DOHH2 (cell line): ENCODE data around the gene NEDD4L.

Experiments used
- H3F3A ChIP-seq: fragments of 200-600 bp; sonication (generic), shearing (Covaris generic); 2 replicates; pipeline ENCODE4 v1.6.0; 2016; ENCODE audit warnings: antibody characterized with exemption, mild to moderate bottlenecking; ENCODE audit not compliant: control insufficient read depth, insufficient read depth
- H3K27ac ChIP-seq: fragments of 200-600 bp; sonication (generic); 2 replicates; pipeline ENCODE4 v1.5.1; 2014; ENCODE audit warnings: low read depth, mild to moderate bottlenecking, low read length, moderate library complexity
- H3K27me3 ChIP-seq: fragments of 200-600 bp; sonication (generic); 2 replicates; pipeline ENCODE4 v1.6.1; 2014; ENCODE audit warnings: mild to moderate bottlenecking, low read length, mixed read lengths; ENCODE audit not compliant: control insufficient read depth
- H3K36me3 ChIP-seq: fragments of 200-600 bp; sonication (generic); 2 replicates; pipeline ENCODE4 v1.6.1; 2014; ENCODE audit warnings: mild to moderate bottlenecking, low read length, moderate library complexity, mixed read lengths; ENCODE audit not compliant: control insufficient read depth
- H3K4me1 ChIP-seq: fragments of 200-600 bp; sonication (generic); 2 replicates; pipeline ENCODE4 v1.6.1; 2014; ENCODE audit warnings: mild to moderate bottlenecking, low read length, mixed read lengths; ENCODE audit not compliant: control insufficient read depth
- H3K4me2 ChIP-seq: fragments of 200-600 bp; sonication (generic); 2 replicates; pipeline ENCODE4 v1.6.0; 2014; ENCODE audit warnings: mild to moderate bottlenecking, low read length, moderate library complexity
- H3K4me3 ChIP-seq: fragments of 200-600 bp; sonication (generic); 2 replicates; pipeline ENCODE4 v1.5.1; 2014; ENCODE audit warnings: mild to moderate bottlenecking, low read length, mixed read lengths
- H3K79me2 ChIP-seq: fragments of 200-600 bp; sonication (generic); 2 replicates; pipeline ENCODE4 v1.6.1; 2014; ENCODE audit warnings: mild to moderate bottlenecking, low read length, mixed read lengths; ENCODE audit not compliant: control insufficient read depth
- H3K9me2 ChIP-seq: fragments of 200-600 bp; sonication (generic); replicated peaks from 2 replicates; pipeline ENCODE4 v1.6.1; 2014; ENCODE audit warnings: mild to moderate bottlenecking, low read length, mixed read lengths; ENCODE audit not compliant: control insufficient read depth
- H3K9me3 ChIP-seq: fragments of 200-600 bp; sonication (generic); 2 replicates; pipeline ENCODE4 v1.6.1; 2014; ENCODE audit warnings: antibody characterized with exemption, low read length, mixed read lengths; ENCODE audit not compliant: control insufficient read depth, insufficient read depth
- H4K20me1 ChIP-seq: fragments of 200-600 bp; sonication (generic); 2 replicates; pipeline ENCODE4 v1.6.0; 2014; ENCODE audit warnings: low read depth, mild to moderate bottlenecking, antibody characterized with exemption, low read length, moderate library complexity; ENCODE audit not compliant: control insufficient read depth, insufficient read depth
- EZH2phosphoT487 ChIP-seq: fragments of 200-600 bp; sonication (generic); IDR thresholded peaks from 2 replicates; pipeline ENCODE4 v1.6.1; 2017; ENCODE audit warnings: borderline replicate concordance, mild to moderate bottlenecking, antibody characterized with exemption, low read length, moderate library complexity, mixed read lengths
- TF ChIP-seq, protein P1 (sequence below): fragments of 200-600 bp; sonication (generic); IDR thresholded peaks from one replicate; pipeline ENCODE4 v1.5.1; 2014; ENCODE audit warnings: antibody characterized with exemption, mild to moderate bottlenecking, low read depth, low read length; ENCODE audit not compliant: poor library complexity, severe bottlenecking

Gene NEDD4L

DNA sequence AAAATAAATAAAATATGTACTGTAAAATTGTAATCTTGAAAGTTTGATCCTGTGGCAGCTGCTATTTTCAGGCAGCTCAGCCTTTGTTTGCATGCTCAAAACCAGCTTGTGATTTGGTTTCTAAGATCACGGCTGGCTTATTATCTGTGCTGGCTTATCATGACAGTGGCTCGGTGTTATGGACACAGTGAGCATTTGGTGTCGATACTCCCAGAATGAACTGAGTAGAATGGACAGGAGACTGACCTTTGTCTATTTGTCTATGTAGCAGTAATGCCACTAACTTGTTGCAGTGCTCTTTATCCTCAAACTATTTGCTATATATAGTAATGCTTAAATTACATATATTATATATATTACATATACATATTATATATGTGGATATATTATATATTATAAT is 58.8 kb downstream of the NEDD4L start:
- Histone ChIP-seq H3K36me3 (no peaks in the 10 kb centered on the region), H3K4me3 (no peak overlapping the region), H3K4me2 (0 out of 2 replicates have a peak overlapping the region, but pooled peaks have one; percentile 39), H3K79me2 (peaks cover 79% of the 10 kb centered on the region), H4K20me1 (no peaks in the 10 kb centered on the region), H3K9me2 (no peaks in the 10 kb centered on the region), H3K27ac (no peak overlapping the region), H3F3A (peaks cover 11% of the 10 kb centered on the region), H3K4me1 (peaks cover 77% of the 10 kb centered on the region), H3K9me3 (no peaks in the 10 kb centered on the region), H3K27me3 (no peaks in the 10 kb centered on the region)
- no peak for TF ChIP-seq EZH2phosphoT487
- TF ChIP-seq, protein P1, sequence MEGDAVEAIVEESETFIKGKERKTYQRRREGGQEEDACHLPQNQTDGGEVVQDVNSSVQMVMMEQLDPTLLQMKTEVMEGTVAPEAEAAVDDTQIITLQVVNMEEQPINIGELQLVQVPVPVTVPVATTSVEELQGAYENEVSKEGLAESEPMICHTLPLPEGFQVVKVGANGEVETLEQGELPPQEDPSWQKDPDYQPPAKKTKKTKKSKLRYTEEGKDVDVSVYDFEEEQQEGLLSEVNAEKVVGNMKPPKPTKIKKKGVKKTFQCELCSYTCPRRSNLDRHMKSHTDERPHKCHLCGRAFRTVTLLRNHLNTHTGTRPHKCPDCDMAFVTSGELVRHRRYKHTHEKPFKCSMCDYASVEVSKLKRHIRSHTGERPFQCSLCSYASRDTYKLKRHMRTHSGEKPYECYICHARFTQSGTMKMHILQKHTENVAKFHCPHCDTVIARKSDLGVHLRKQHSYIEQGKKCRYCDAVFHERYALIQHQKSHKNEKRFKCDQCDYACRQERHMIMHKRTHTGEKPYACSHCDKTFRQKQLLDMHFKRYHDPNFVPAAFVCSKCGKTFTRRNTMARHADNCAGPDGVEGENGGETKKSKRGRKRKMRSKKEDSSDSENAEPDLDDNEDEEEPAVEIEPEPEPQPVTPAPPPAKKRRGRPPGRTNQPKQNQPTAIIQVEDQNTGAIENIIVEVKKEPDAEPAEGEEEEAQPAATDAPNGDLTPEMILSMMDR: no peak

DNA sequence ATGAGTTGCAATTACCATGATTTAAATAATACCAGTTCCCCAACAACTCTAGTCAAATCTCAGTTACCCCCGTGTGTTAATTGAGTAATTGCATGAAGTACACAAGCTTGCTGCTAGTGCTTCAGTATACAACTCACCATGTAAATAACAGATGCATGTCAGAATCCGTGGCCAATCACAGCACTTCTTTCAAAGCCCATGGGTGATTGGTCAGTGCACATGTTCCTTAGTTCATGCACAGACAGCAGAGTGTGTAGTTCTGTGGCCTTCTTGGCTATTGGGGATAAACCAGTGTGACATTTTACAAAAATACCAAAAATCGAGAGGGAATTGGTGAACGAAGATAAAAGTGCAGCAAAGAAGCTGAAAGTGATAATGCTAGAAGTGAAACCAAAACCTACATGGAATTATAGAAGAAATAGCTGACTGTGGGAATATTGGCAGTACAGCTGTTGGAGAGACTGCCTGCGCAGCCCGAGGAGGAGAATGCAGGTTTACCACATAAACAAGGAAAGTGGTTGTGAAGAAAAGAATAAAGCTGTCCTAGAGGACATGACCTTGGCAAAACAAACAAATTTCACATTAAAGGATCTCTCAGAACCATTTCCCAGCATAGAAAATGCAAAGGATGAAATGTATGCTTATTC is 59.4 kb downstream of the NEDD4L start:
- no peak overlapping the region for H3K4me3 ChIP-seq
- peak overlapping the region; percentile 22; the same call in 1 of the 2 replicates for H3K4me2 ChIP-seq
- peaks cover 76% of the 10 kb centered on the region for H3K79me2 ChIP-seq
- H3K9me2 ChIP-seq: no peaks in the 10 kb centered on the region
- H3K4me1 ChIP-seq: peaks cover 77% of the 10 kb centered on the region
- TF ChIP-seq, protein P1: no peak
- no peak for TF ChIP-seq EZH2phosphoT487
- H3K27me3 ChIP-seq: no peaks in the 10 kb centered on the region
- H3K36me3 ChIP-seq: no peaks in the 10 kb centered on the region
- H4K20me1 ChIP-seq: no peaks in the 10 kb centered on the region
- H3F3A ChIP-seq: peaks cover 11% of the 10 kb centered on the region
- H3K27ac ChIP-seq: no peak overlapping the region
- H3K9me3 ChIP-seq: no peaks in the 10 kb centered on the region

DNA sequence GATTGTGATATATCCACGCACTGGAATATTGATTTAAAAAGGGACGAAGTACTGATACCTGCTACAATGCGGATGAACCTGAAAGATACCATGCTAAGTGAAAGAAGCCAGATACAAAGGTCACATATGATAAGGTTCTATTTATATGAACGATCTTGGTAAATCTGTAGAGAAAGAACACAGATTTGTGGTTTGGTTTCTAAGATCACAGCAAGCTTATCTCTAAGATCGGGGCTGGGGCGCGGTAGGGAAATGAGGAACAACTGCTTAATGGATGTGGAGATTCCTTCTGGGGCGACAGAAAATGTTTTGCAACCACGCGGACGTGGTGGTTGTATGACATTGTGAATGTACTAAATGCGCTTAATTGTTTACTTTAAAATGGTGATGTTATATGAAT is 60.1 kb downstream of the NEDD4L start:
- Histone ChIP-seq H3K27me3 (no peaks in the 10 kb centered on the region), H3F3A (peaks cover 11% of the 10 kb centered on the region), H3K79me2 (peaks cover 76% of the 10 kb centered on the region), H3K9me2 (no peaks in the 10 kb centered on the region), H3K27ac (no peak overlapping the region), H3K4me1 (peaks cover 77% of the 10 kb centered on the region), H3K4me3 (no peak overlapping the region), H4K20me1 (no peaks in the 10 kb centered on the region), H3K4me2 (no peak overlapping the region), H3K36me3 (no peaks in the 10 kb centered on the region), H3K9me3 (no peaks in the 10 kb centered on the region)
- TF ChIP-seq EZH2phosphoT487: no peak
- TF ChIP-seq, protein P1: no peak
